IMR-90 (cell line): ENCODE measurements around the gene FMNL1. TPM values are rescaled to one million over a fixed set of nuclear protein-coding genes. Genes with fewer than 3 reads are reported as not detected.

Experiments used
- ATAC-seq: fragments of 200-7000 bp; cut with Tn5 transposase; 2 replicates; pipeline ENCODE4 v1.9.1; 2020; ENCODE audit warnings: low read depth, mild to moderate bottlenecking, moderate library complexity
- BruUV-seq: library from RNA; stranded (reverse); fragments of 400-500 nt; replicated peaks from 2 replicates; lab custom pipeline; 2021; lab: Mats Ljungman, UMichigan
- CTCF ChIA-PET: fragments of 300-600 bp; formaldehyde crosslinking; extraction: SDS; loops from one replicate; lab custom pipeline; 2021; ENCODE audit warnings: antibody characterized with exemption; lab: Yijun Ruan, JAX
- POLR2A ChIA-PET: fragments of 300-600 bp; sonication (Branson Sonifier 250); formaldehyde crosslinking; loops from one replicate; lab custom pipeline; 2022; ENCODE audit warnings: antibody characterized with exemption; ENCODE audit not compliant: unreplicated experiment; lab: Charles Lee
- DNase-seq: peaks from one replicate; pipeline ENCODE4 v3.0.0; 2013
- H2AFZ ChIP-seq: replicated peaks from 2 replicates; pipeline ENCODE3; 2013; ENCODE audit warnings: low read length, mild to moderate bottlenecking; ENCODE audit not compliant: poor library complexity
- H2AK5ac ChIP-seq: 2 replicates; pipeline ENCODE4 v1.6.1; 2013; ENCODE audit warnings: low read depth, low read length, inconsistent platforms
- H2AK9ac ChIP-seq: replicated peaks from 2 replicates; pipeline ENCODE3; 2013; ENCODE audit warnings: mild to moderate bottlenecking, low read depth, low read length, moderate library complexity; ENCODE audit not compliant: poor library complexity
- H2BK120ac ChIP-seq: 2 replicates; pipeline ENCODE4 v1.6.1; 2013; ENCODE audit warnings: low read depth, low read length, inconsistent platforms
- H2BK15ac ChIP-seq: 3 replicates; pipeline ENCODE4 v1.6.1; 2013; ENCODE audit warnings: low read depth, low read length, inconsistent platforms
- H2BK20ac ChIP-seq: 2 replicates; pipeline ENCODE4 v1.6.1; 2013; ENCODE audit warnings: low read depth, mild to moderate bottlenecking, inconsistent platforms, low read length, moderate library complexity
- H2BK5ac ChIP-seq: 2 replicates; pipeline ENCODE4 v1.6.1; 2013; ENCODE audit warnings: mild to moderate bottlenecking, low read depth, low read length, inconsistent platforms; ENCODE audit not compliant: poor library complexity, severe bottlenecking
- H3K14ac ChIP-seq: replicated peaks from 2 replicates; pipeline ENCODE4 v1.6.1; 2013; ENCODE audit warnings: low read depth, low read length, inconsistent platforms
- H3K18ac ChIP-seq: 2 replicates; pipeline ENCODE4 v1.6.1; 2013; ENCODE audit warnings: low read depth, low read length, control low read depth
- H3K23ac ChIP-seq: 2 replicates; pipeline ENCODE4 v1.6.1; 2013; ENCODE audit warnings: low read depth, low read length, inconsistent platforms
- H3K27ac ChIP-seq: 2 replicates; pipeline ENCODE4 v1.5.1; 2013; ENCODE audit warnings: mild to moderate bottlenecking, control low read depth, low read length; ENCODE audit not compliant: insufficient read depth
- H3K27me3 ChIP-seq: 2 replicates; pipeline ENCODE4 v1.6.1; 2013; ENCODE audit warnings: low read length; ENCODE audit not compliant: control insufficient read depth, insufficient read depth
- H3K36me3 ChIP-seq: 2 replicates; pipeline ENCODE4 v1.6.1; 2013; ENCODE audit warnings: low read length, mixed read lengths; ENCODE audit not compliant: control insufficient read depth, insufficient read depth
- H3K4ac ChIP-seq: 2 replicates; pipeline ENCODE4 v1.6.1; 2013; ENCODE audit warnings: low read depth, low read length, inconsistent platforms
- H3K4me1 ChIP-seq: 2 replicates; pipeline ENCODE4 v1.6.1; 2013; ENCODE audit warnings: low read length, mixed read lengths; ENCODE audit not compliant: control insufficient read depth, insufficient read depth
- H3K4me2 ChIP-seq: 2 replicates; pipeline ENCODE4 v1.6.1; 2013; ENCODE audit warnings: low read depth, mild to moderate bottlenecking, control low read depth, low read length, moderate library complexity
- H3K4me3 ChIP-seq: 2 replicates; pipeline ENCODE4 v1.5.1; 2013; ENCODE audit warnings: low read depth, mild to moderate bottlenecking, control low read depth, low read length, moderate library complexity; ENCODE audit not compliant: insufficient read depth
- H3K56ac ChIP-seq: 2 replicates; pipeline ENCODE4 v1.6.1; 2013; ENCODE audit warnings: low read length, inconsistent platforms; ENCODE audit not compliant: insufficient read depth; ENCODE audit errors: extremely low read depth
- H3K79me1 ChIP-seq, 2 experiments: 2 replicates each; pipeline ENCODE4 v1.6.1; 2013; ENCODE audit warnings: low read length in 2 of 2, inconsistent platforms in 1 of 2, low read depth in 1 of 2
- H3K9ac ChIP-seq: 2 replicates; pipeline ENCODE4 v1.6.1; 2013; ENCODE audit warnings: low read depth, low read length, control low read depth
- H3K9me1 ChIP-seq: 2 replicates; pipeline ENCODE4 v1.6.1; 2013; ENCODE audit warnings: low read length, inconsistent platforms; ENCODE audit not compliant: insufficient read depth
- H3K9me3 ChIP-seq: 2 replicates; pipeline ENCODE4 v1.6.1; 2013; ENCODE audit warnings: low read length; ENCODE audit not compliant: control insufficient read depth, insufficient read depth
- H4K20me1 ChIP-seq: 2 replicates; pipeline ENCODE4 v1.6.1; 2013; ENCODE audit warnings: low read length, inconsistent platforms; ENCODE audit not compliant: insufficient read depth
- H4K5ac ChIP-seq: 2 replicates; pipeline ENCODE4 v1.6.1; 2013; ENCODE audit warnings: mild to moderate bottlenecking, low read depth, low read length, control low read depth
- H4K8ac ChIP-seq, 2 experiments: 2 replicates each; pipeline ENCODE4 v1.6.1; 2013; ENCODE audit warnings: low read depth in 2 of 2, low read length in 2 of 2, control low read depth in 1 of 2, inconsistent platforms in 1 of 2
- H4K91ac ChIP-seq: 2 replicates; pipeline ENCODE4 v1.6.1; 2013; ENCODE audit warnings: low read depth, low read length, inconsistent platforms; ENCODE audit not compliant: insufficient read depth
- CHD1 ChIP-seq: IDR thresholded peaks from 2 replicates; pipeline ENCODE4 v1.6.1; 2012; ENCODE audit warnings: low read depth, low read length, improper control_type of control experiment
- FOS ChIP-seq: fragments of 150-350 bp; IDR thresholded peaks from 2 replicates; pipeline ENCODE4 v1.6.1; 2016; ENCODE audit warnings: low read depth, low read length
- MAFK ChIP-seq: IDR thresholded peaks from 2 replicates; pipeline ENCODE4 v1.6.1; 2012; ENCODE audit warnings: low read depth, low read length, improper control_type of control experiment
- MAZ ChIP-seq: IDR thresholded peaks from 2 replicates; pipeline ENCODE4 v1.6.1; 2012; ENCODE audit warnings: low read depth, mild to moderate bottlenecking, low read length, improper control_type of control experiment, moderate library complexity, borderline replicate concordance
- MXI1 ChIP-seq: IDR thresholded peaks from 2 replicates; pipeline ENCODE4 v1.6.1; 2012; ENCODE audit warnings: low read depth, mild to moderate bottlenecking, low read length, moderate library complexity, borderline replicate concordance
- NFE2L2 ChIP-seq: fragments of 150-350 bp; IDR thresholded peaks from 2 replicates; pipeline ENCODE4 v1.6.1; 2016; ENCODE audit warnings: low read depth, mild to moderate bottlenecking, low read length
- POLR2A ChIP-seq: IDR thresholded peaks from 2 replicates; pipeline ENCODE4 v1.6.1; 2012; ENCODE audit warnings: mild to moderate bottlenecking, low read depth, low read length
- RAD21 ChIP-seq: IDR thresholded peaks from 2 replicates; pipeline ENCODE4 v1.6.1; 2012; ENCODE audit warnings: low read length, improper control_type of control experiment
- WGBS, 2 experiments: methylation state at CpG; one replicate each; pipeline versions ENCODE4 v1.1.5 to v1.1.7; 2013; ENCODE audit warnings: missing lambda C conversion rate in 2 of 2; ENCODE audit not compliant: insufficient read length in 1 of 2; ENCODE audit errors: extremely low coverage in 2 of 2; 5-methylcytosine and 5-hydroxymethylcytosine counted together
- dilution Hi-C: fragments of 300-500 bp; cut with HindIII; formaldehyde crosslinking; loops from one replicate; pipeline ENCODE4 v1.14.3; 2018; ENCODE audit warnings: low sequenced_read_pairs; ENCODE audit not compliant: unreplicated experiment
- in situ Hi-C: fragments of 300-500 bp; cut with MboI; formaldehyde crosslinking; loops from 3 replicates; pipeline ENCODE4 v1.14.3; 2019; ENCODE audit warnings: low sequenced_read_pairs, inconsistent platforms, mixed read lengths
- intact Hi-C: fragments of 100-400 bp; cut with micrococcal nuclease; formaldehyde crosslinking; loops from 2 replicates; pipeline ENCODE4 v1.10.0; 2022
- polyA plus RNA-seq, 3 experiments: library from polyadenylated mRNA; depleted of rRNA; stranded (reverse); fragments of >200 nt; gene quantifications; 2 replicates each; pipeline ENCODE4 v1.2.3, GENCODE V29; 2012; ENCODE audit warnings: low replicate concordance in 1 of 3
- total RNA-seq: library from RNA; depleted of rRNA; stranded (reverse); fragments of >200 nt; gene quantifications from 2 replicates; pipeline ENCODE4 v1.2.3, GENCODE V29; 2012
- TF ChIP-seq, protein P1 (sequence below): conservative IDR thresholded peaks from 2 replicates; pipeline ENCODE4 v1.5.1; 2012; ENCODE audit warnings: mild to moderate bottlenecking, low read depth, low read length, improper control_type of control experiment
- TF ChIP-seq, protein P2 (sequence below): fragments of 150-350 bp; IDR thresholded peaks from 2 replicates; pipeline ENCODE4 v1.6.1; 2016; ENCODE audit warnings: low read depth, mild to moderate bottlenecking, low read length, moderate library complexity, borderline replicate concordance
- TF ChIP-seq, protein P3 (sequence below): fragments of 150-350 bp; IDR thresholded peaks from 2 replicates; pipeline ENCODE4 v1.6.1; 2017; ENCODE audit warnings: mild to moderate bottlenecking, antibody characterized with exemption, low read length, low read depth

FMNL1 gene
- total and polyA plus RNA-seq, 2 of the 4 experiments (the other 2 are of a cell fraction), result 0.36 to 2.3 TPM

GRCh38 chr17:45282683-45283644 is 61.3 kb downstream of the FMNL1 start (continued):
- TF ChIP-seq MAZ, result peak; percentile 25; the same call in 1 of the 2 replicates
- peak; percentile 79 for TF ChIP-seq FOS
- no peak for TF ChIP-seq CHD1

DNA sequence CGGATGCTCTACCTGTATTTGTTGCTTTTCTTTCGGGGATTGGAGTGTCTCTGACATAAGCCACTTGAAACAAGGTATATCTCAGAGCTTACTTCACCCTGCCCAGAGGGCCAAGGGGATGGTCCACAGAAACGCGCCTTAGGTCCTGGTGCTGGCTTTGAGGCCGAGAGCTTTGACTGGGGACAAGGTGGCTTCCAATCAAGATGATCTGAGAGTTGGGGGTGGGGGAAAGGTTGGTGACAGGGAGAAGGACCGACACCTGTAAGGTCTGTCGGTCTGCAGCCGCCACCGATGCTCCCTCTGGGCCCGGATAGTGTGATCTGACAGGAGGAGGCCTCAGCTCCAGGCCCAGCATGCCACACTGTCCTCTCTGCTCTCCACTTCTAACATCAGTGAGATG is 62.0 kb downstream of the FMNL1 start:
- no peak overlapping the region for H2BK20ac ChIP-seq
- H2AK5ac ChIP-seq, result peak overlapping the region; percentile 9; the same call in 1 of the 2 replicates
- DNase-seq (no peak), ATAC-seq (no peak)
- H3K4me2 ChIP-seq, result no peak overlapping the region
- H4K5ac ChIP-seq, result no peak overlapping the region
- H3K9me3 ChIP-seq, result no peaks in the 10 kb centered on the region
- H3K9me1 ChIP-seq, result peaks cover 8% of the 10 kb centered on the region; the same call in 1 of the 2 replicates
- peaks cover 9% of the 10 kb centered on the region; the same call in 1 of the 2 replicates for H4K20me1 ChIP-seq
- H3K27me3 ChIP-seq, result no peaks in the 10 kb centered on the region
- no peak overlapping the region for H2BK15ac ChIP-seq
- H3K36me3 ChIP-seq, result peaks cover 58% of the 10 kb centered on the region
- no peak overlapping the region for H3K18ac ChIP-seq
- H2BK120ac ChIP-seq, result no peak overlapping the region
- in situ Hi-C loops (no loop called here), intact Hi-C loops (no loop called here), dilution Hi-C loops (no loop called here)
- H2AFZ ChIP-seq, result peak overlapping the region; percentile 47
- no peak overlapping the region for H3K56ac ChIP-seq
- no peak overlapping the region for H3K14ac ChIP-seq
- no peak overlapping the region for H3K9ac ChIP-seq
- H2BK5ac ChIP-seq, result peak overlapping the region; percentile 20
- POLR2A ChIA-PET, result no interaction called here
- BruUV-seq, result no TSS peak
- H3K27ac ChIP-seq, result no peak overlapping the region
- peaks cover 5 to 21% of the 10 kb centered on the region in 2 experiments; a peak in 2 of 4 replicates for H3K79me1 ChIP-seq
- 89% methylated on average over 3 of the region's 10 CpGs; no CpG with 5 or more reads in 1 of the 2 experiments for WGBS, 2 experiments
- CTCF ChIA-PET, result interaction anchor here (1.0 to 2.1 kb wide), 2 partner anchors 10 to 37 kb away, joined by 3 to 5 read pairs; no protein-coding TSS in a partner anchor
- H3K23ac ChIP-seq, result no peak overlapping the region
- no peak overlapping the region for H4K91ac ChIP-seq
- peaks cover 18% of the 10 kb centered on the region for H3K4me1 ChIP-seq
- 0 out of 2 replicates have a peak overlapping the region, but pooled peaks have one; percentile 33 for H3K4ac ChIP-seq
- H3K4me3 ChIP-seq, result no peak overlapping the region
- H4K8ac ChIP-seq, result no peak overlapping the region
- no peak overlapping the region for H2AK9ac ChIP-seq
- TF ChIP-seq NFE2L2 (no peak), MXI1 (no peak), POLR2A (no peak), CHD1 (no peak), RAD21 (no peak), MAFK (no peak), MAZ (no peak), FOS (no peak)
- TF ChIP-seq, protein P1, sequence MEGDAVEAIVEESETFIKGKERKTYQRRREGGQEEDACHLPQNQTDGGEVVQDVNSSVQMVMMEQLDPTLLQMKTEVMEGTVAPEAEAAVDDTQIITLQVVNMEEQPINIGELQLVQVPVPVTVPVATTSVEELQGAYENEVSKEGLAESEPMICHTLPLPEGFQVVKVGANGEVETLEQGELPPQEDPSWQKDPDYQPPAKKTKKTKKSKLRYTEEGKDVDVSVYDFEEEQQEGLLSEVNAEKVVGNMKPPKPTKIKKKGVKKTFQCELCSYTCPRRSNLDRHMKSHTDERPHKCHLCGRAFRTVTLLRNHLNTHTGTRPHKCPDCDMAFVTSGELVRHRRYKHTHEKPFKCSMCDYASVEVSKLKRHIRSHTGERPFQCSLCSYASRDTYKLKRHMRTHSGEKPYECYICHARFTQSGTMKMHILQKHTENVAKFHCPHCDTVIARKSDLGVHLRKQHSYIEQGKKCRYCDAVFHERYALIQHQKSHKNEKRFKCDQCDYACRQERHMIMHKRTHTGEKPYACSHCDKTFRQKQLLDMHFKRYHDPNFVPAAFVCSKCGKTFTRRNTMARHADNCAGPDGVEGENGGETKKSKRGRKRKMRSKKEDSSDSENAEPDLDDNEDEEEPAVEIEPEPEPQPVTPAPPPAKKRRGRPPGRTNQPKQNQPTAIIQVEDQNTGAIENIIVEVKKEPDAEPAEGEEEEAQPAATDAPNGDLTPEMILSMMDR, result no peak
- TF ChIP-seq, protein P2, sequence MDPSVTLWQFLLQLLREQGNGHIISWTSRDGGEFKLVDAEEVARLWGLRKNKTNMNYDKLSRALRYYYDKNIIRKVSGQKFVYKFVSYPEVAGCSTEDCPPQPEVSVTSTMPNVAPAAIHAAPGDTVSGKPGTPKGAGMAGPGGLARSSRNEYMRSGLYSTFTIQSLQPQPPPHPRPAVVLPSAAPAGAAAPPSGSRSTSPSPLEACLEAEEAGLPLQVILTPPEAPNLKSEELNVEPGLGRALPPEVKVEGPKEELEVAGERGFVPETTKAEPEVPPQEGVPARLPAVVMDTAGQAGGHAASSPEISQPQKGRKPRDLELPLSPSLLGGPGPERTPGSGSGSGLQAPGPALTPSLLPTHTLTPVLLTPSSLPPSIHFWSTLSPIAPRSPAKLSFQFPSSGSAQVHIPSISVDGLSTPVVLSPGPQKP, result no peak
- TF ChIP-seq, protein P3, sequence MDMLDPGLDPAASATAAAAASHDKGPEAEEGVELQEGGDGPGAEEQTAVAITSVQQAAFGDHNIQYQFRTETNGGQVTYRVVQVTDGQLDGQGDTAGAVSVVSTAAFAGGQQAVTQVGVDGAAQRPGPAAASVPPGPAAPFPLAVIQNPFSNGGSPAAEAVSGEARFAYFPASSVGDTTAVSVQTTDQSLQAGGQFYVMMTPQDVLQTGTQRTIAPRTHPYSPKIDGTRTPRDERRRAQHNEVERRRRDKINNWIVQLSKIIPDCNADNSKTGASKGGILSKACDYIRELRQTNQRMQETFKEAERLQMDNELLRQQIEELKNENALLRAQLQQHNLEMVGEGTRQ, result no peak
